ENCODE measurements around the gene RNF207.

The RNF207 gene

GRCh38 chr1:6170116-6170741 lies 35.7 kb upstream of the RNF207 start:
- no peaks in the 10 kb centered on the region for H3K36me3 ChIP-seq (ENCODE audit: control insufficient read depth in 2 of 2, insufficient read depth in 1 of 2, low read length in 2 of 2)
- ChIA-PET CTCF (no interaction called here), POLR2A (no interaction called here)
- TF ChIP-seq, protein P1, sequence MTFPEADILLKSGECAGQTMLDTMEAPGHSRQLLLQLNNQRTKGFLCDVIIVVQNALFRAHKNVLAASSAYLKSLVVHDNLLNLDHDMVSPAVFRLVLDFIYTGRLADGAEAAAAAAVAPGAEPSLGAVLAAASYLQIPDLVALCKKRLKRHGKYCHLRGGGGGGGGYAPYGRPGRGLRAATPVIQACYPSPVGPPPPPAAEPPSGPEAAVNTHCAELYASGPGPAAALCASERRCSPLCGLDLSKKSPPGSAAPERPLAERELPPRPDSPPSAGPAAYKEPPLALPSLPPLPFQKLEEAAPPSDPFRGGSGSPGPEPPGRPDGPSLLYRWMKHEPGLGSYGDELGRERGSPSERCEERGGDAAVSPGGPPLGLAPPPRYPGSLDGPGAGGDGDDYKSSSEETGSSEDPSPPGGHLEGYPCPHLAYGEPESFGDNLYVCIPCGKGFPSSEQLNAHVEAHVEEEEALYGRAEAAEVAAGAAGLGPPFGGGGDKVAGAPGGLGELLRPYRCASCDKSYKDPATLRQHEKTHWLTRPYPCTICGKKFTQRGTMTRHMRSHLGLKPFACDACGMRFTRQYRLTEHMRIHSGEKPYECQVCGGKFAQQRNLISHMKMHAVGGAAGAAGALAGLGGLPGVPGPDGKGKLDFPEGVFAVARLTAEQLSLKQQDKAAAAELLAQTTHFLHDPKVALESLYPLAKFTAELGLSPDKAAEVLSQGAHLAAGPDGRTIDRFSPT (tag by site-specific recombination; IDR thresholded peaks at IDR 0.05), result no peak
- no peak for TF ChIP-seq PRDM1 (tag by site-specific recombination; IDR thresholded peaks at IDR 0.05)
- no peak overlapping the region for H3K4me3 ChIP-seq (ENCODE audit: low read depth, low read length)
- H3K27ac ChIP-seq (ENCODE audit: extremely low read depth, low read depth, low read length), result no peak overlapping the region
- H3K9me3 ChIP-seq (ENCODE audit: control insufficient read depth, insufficient read depth, low read depth, low read length), result no peaks in the 10 kb centered on the region
- no peaks in the 10 kb centered on the region for H3K4me1 ChIP-seq (ENCODE audit: control insufficient read depth, insufficient read depth, low read length)

DNA sequence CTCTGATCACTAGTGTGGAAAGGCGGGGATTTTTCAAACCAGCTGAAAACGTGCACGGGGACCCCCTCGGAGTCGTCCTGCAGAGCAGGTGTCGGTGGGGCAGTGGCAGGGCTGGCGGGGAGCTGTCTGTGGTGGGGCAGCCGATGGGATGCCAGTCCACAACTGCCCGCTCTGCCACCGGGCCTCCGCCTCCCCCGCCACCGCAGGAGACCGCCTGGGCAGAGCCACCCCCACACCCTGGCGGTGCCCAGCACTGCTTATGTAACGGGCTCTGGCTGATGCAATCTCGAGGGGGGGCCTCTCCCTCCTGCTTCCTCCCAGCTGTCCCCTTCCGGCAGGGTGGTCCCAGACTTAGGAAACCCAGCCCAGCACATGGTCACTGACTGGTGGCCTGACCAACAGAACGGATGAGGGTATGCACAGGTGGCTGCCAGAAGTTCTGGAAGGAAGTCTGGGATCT lies 35.1 kb upstream of the RNF207 start:
- Histone ChIP-seq H3K4me1 (ENCODE audit: control insufficient read depth, insufficient read depth, low read length) (no peaks in the 10 kb centered on the region), H3K27ac (ENCODE audit: extremely low read depth, low read depth, low read length) (no peak overlapping the region), H3K9me3 (ENCODE audit: control insufficient read depth, insufficient read depth, low read depth, low read length) (no peaks in the 10 kb centered on the region), H3K36me3 (ENCODE audit: control insufficient read depth in 2 of 2, insufficient read depth in 1 of 2, low read length in 2 of 2) (no peaks in the 10 kb centered on the region), H3K4me3 (ENCODE audit: low read depth, low read length) (no peak overlapping the region)
- POLR2A ChIA-PET, result no interaction called here
- CTCF ChIA-PET, result interaction anchor here (0.6 to 1.0 kb wide), 2 partner anchors 129 to 138 kb away, joined by 3 to 5 read pairs; no protein-coding TSS in a partner anchor
- TF ChIP-seq ZNF341 (tag by site-specific recombination; IDR thresholded peaks at IDR 0.05; ENCODE audit: low read depth) (no peak), ZFHX2 (tag by site-specific recombination; conservative IDR thresholded peaks at IDR 0.05) (peak; percentile 32; the same call in 1 of the 2 replicates), ZNF530 (tag by site-specific recombination; IDR thresholded peaks at IDR 0.05; ENCODE audit: low read depth) (no peak), ZSCAN30 (tag by site-specific recombination; IDR thresholded peaks at IDR 0.05) (no peak), IKZF3 (tag by site-specific recombination; IDR thresholded peaks at IDR 0.05) (no peak), ZNF626 (tag by site-specific recombination; IDR thresholded peaks at IDR 0.05) (no peak), ZNF24 (tag by site-specific recombination; IDR thresholded peaks at IDR 0.05) (no peak), SP2 (tag by site-specific recombination; IDR thresholded peaks at IDR 0.05) (no peak), HOXC10 (CRISPR knock-in tag; IDR thresholded peaks at IDR 0.05) (no peak), ZNF274 (IDR thresholded peaks at IDR 0.05; ENCODE audit: low read length) (no peak), ZNF274 (tag by site-specific recombination; IDR thresholded peaks at IDR 0.05; ENCODE audit: borderline replicate concordance) (no peak), ZNF2 (tag by site-specific recombination; IDR thresholded peaks at IDR 0.05) (no peak), KLF16 (tag by site-specific recombination; IDR thresholded peaks at IDR 0.05) (no peak), ZNF266 (tag by site-specific recombination; IDR thresholded peaks at IDR 0.05; ENCODE audit: low read depth) (no peak), ZSCAN23 (tag by site-specific recombination; IDR thresholded peaks at IDR 0.05) (no peak), GLIS2 (tag by site-specific recombination; IDR thresholded peaks at IDR 0.05) (0 out of 2 replicates have a peak, but pooled peaks have one; percentile 25), ZNF221 (tag by site-specific recombination; IDR thresholded peaks at IDR 0.05; ENCODE audit: borderline replicate concordance) (no peak), ZNF148 (tag by site-specific recombination; IDR thresholded peaks at IDR 0.05; ENCODE audit: borderline replicate concordance) (no peak), ZNF560 (tag by site-specific recombination; IDR thresholded peaks at IDR 0.05; ENCODE audit: borderline replicate concordance) (no peak), ZIC2 (tag by site-specific recombination; IDR thresholded peaks at IDR 0.05) (peak; percentile 55)
- TF ChIP-seq, protein P2, sequence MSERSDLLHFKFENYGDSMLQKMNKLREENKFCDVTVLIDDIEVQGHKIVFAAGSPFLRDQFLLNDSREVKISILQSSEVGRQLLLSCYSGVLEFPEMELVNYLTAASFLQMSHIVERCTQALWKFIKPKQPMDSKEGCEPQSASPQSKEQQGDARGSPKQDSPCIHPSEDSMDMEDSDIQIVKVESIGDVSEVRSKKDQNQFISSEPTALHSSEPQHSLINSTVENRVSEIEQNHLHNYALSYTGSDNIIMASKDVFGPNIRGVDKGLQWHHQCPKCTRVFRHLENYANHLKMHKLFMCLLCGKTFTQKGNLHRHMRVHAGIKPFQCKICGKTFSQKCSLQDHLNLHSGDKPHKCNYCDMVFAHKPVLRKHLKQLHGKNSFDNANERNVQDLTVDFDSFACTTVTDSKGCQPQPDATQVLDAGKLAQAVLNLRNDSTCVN (tag by site-specific recombination; optimal IDR thresholded peaks at IDR 0.05), result no peak
- TF ChIP-seq, protein P3, sequence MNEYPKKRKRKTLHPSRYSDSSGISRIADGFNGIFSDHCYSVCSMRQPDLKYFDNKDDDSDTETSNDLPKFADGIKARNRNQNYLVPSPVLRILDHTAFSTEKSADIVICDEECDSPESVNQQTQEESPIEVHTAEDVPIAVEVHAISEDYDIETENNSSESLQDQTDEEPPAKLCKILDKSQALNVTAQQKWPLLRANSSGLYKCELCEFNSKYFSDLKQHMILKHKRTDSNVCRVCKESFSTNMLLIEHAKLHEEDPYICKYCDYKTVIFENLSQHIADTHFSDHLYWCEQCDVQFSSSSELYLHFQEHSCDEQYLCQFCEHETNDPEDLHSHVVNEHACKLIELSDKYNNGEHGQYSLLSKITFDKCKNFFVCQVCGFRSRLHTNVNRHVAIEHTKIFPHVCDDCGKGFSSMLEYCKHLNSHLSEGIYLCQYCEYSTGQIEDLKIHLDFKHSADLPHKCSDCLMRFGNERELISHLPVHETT (tag by site-specific recombination; IDR thresholded peaks at IDR 0.05), result no peak
- TF ChIP-seq, protein P4, sequence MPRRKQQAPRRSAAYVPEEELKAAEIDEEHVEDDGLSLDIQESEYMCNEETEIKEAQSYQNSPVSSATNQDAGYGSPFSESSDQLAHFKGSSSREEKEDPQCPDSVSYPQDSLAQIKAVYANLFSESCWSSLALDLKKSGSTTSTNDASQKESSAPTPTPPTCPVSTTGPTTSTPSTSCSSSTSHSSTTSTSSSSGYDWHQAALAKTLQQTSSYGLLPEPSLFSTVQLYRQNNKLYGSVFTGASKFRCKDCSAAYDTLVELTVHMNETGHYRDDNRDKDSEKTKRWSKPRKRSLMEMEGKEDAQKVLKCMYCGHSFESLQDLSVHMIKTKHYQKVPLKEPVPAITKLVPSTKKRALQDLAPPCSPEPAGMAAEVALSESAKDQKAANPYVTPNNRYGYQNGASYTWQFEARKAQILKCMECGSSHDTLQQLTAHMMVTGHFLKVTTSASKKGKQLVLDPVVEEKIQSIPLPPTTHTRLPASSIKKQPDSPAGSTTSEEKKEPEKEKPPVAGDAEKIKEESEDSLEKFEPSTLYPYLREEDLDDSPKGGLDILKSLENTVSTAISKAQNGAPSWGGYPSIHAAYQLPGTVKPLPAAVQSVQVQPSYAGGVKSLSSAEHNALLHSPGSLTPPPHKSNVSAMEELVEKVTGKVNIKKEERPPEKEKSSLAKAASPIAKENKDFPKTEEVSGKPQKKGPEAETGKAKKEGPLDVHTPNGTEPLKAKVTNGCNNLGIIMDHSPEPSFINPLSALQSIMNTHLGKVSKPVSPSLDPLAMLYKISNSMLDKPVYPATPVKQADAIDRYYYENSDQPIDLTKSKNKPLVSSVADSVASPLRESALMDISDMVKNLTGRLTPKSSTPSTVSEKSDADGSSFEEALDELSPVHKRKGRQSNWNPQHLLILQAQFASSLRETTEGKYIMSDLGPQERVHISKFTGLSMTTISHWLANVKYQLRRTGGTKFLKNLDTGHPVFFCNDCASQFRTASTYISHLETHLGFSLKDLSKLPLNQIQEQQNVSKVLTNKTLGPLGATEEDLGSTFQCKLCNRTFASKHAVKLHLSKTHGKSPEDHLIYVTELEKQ (tag by site-specific recombination; IDR thresholded peaks at IDR 0.05; ENCODE audit: borderline replicate concordance), result no peak

Measured in HEK293 (cell line).